Caco-2 (cell line): ENCODE measurements around the gene BCL3. TPM values are rescaled to one million over a fixed set of nuclear protein-coding genes. Genes with fewer than 3 reads are reported as not detected.

Experiments
- BruUV-seq: library from RNA; stranded (reverse); fragments of 400-500 nt; replicated peaks from 2 replicates; lab custom pipeline; 2021; lab: Mats Ljungman, UMichigan
- CTCF ChIA-PET: fragments of 300-600 bp; sonication (Branson Sonifier 250); formaldehyde crosslinking; loops from one replicate; lab custom pipeline; 2022; ENCODE audit warnings: antibody characterized with exemption; lab: Charles Lee
- POLR2A ChIA-PET: fragments of 300-600 bp; sonication (Branson Sonifier 250); formaldehyde crosslinking; loops from one replicate; lab custom pipeline; 2022; ENCODE audit warnings: antibody characterized with exemption; lab: Charles Lee
- DNase-seq, 2 experiments: peaks; one replicate each; pipeline versions ENCODE4 v3.0.0 to v3.0.0-alpha.2; 2020 to 2022
- H3K27me3 ChIP-seq: replicated peaks from 2 replicates; pipeline ENCODE4 v1.6.0; 2011; ENCODE audit warnings: low read length; ENCODE audit not compliant: control insufficient read depth, insufficient read depth
- H3K36me3 ChIP-seq: 2 replicates; pipeline ENCODE4 v1.5.1; 2011; ENCODE audit warnings: low read length; ENCODE audit not compliant: control insufficient read depth, insufficient read depth
- H3K4me1 ChIP-seq: fragments of 250-450 bp; sonication (Bioruptor Pico); 2 replicates; pipeline ENCODE4 v1.5.1; 2020; ENCODE audit warnings: mild to moderate bottlenecking
- H3K4me3 ChIP-seq: 2 replicates; pipeline ENCODE4 v1.5.1; 2011; ENCODE audit warnings: low read depth, mild to moderate bottlenecking, control low read depth, low read length
- H3K9me3 ChIP-seq: fragments of 250-450 bp; sonication (Bioruptor Pico); 2 replicates; pipeline ENCODE4 v1.5.1; 2020; ENCODE audit warnings: mild to moderate bottlenecking, moderate library complexity
- H3K27ac Mint-ChIP-seq: one replicate; pipeline ENCODE4 v1.8.0; 2022; ENCODE audit warnings: mixed read lengths; ENCODE audit not compliant: unreplicated experiment
- H3K27me3 Mint-ChIP-seq: one replicate; pipeline ENCODE4 v1.8.0; 2022; ENCODE audit warnings: mixed read lengths; ENCODE audit not compliant: insufficient read depth, unreplicated experiment
- H3K36me3 Mint-ChIP-seq: one replicate; pipeline ENCODE4 v1.8.0; 2022; ENCODE audit warnings: mild to moderate bottlenecking, mixed read lengths; ENCODE audit not compliant: insufficient read depth, unreplicated experiment
- H3K4me1 Mint-ChIP-seq: one replicate; pipeline ENCODE4 v1.8.0; 2022; ENCODE audit warnings: low read depth, mixed read lengths; ENCODE audit not compliant: unreplicated experiment
- H3K4me3 Mint-ChIP-seq: one replicate; pipeline ENCODE4 v1.8.0; 2022; ENCODE audit warnings: mild to moderate bottlenecking, moderate library complexity, mixed read lengths; ENCODE audit not compliant: unreplicated experiment
- H3K9me3 Mint-ChIP-seq: one replicate; pipeline ENCODE4 v1.8.0; 2022; ENCODE audit warnings: mixed read lengths; ENCODE audit not compliant: unreplicated experiment
- intact Hi-C: fragments of 100-400 bp; cut with micrococcal nuclease; formaldehyde crosslinking; loops from one replicate; pipeline ENCODE4 v1.10.0; 2022; ENCODE audit not compliant: unreplicated experiment
- total RNA-seq: library from RNA; stranded (reverse); gene quantifications from 2 replicates; pipeline ENCODE4 v1.2.3, GENCODE V29; 2022
- TF ChIP-seq, protein P1 (sequence below), 2 experiments: fragments of 200-600 bp in 1 of 2; IDR thresholded peaks; 1 replicate in 1 of 2; 2 replicates in 1 of 2; pipeline versions ENCODE4 v1.5.1 to v1.8.0; 2011 to 2022; ENCODE audit warnings: antibody characterized with exemption in 1 of 2, control low read depth in 1 of 2, inconsistent platforms in 1 of 2, low read depth in 1 of 2, low read length in 1 of 2, mild to moderate bottlenecking in 1 of 2, moderate library complexity in 1 of 2; ENCODE audit not compliant: insufficient read depth in 1 of 2, severe bottlenecking in 1 of 2, unreplicated experiment in 1 of 2

The BCL3 gene
- total RNA-seq, 1 experiment from 2014 or later: 15.5 TPM

DNA sequence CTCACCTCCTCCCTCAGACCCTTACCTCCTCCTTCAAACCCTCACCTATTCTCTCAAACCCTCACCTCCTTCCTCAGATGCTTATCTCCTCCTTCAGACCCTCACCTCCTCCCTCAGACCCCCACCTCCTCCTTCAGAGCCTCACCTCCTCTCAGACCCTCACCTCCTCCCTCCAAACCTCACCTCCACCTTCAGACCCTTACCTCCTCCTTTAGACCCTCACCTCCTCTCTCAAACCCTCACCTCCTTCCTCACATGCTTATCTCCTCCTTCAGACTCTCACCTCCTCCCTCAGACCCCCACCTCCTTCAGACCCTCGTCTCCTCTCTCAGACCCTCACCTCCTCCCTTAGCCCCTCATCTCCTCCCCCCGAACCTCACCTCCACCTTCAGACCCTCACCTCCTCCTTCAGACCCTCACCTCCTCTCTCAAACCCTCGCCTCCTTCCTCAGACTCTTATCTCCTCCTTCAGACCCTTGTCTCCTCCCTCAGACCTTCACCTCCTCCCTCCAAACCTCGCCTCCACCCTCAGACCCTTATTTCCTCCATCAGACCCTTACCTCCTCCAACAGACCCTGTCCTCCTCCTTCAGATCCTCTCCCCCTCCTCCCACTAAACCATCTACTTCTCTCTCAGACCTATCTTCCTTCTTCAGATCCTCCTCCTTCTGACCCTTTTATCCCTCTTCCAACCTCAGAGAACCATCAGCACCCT lies 2.5 kb upstream of the BCL3 start:
- intact Hi-C loops: loop anchor here (2.0 kb wide), 2 partner anchors 25 to 51 kb away; no protein-coding TSS in a partner anchor
- DNase-seq: no peak
- POLR2A ChIA-PET: no interaction called here
- CTCF ChIA-PET: interaction anchor here (0.6 to 1.0 kb wide), 2 partner anchors 24 to 174 kb away, joined by 3 to 6 read pairs; no protein-coding TSS in a partner anchor
- TF ChIP-seq, protein P1, sequence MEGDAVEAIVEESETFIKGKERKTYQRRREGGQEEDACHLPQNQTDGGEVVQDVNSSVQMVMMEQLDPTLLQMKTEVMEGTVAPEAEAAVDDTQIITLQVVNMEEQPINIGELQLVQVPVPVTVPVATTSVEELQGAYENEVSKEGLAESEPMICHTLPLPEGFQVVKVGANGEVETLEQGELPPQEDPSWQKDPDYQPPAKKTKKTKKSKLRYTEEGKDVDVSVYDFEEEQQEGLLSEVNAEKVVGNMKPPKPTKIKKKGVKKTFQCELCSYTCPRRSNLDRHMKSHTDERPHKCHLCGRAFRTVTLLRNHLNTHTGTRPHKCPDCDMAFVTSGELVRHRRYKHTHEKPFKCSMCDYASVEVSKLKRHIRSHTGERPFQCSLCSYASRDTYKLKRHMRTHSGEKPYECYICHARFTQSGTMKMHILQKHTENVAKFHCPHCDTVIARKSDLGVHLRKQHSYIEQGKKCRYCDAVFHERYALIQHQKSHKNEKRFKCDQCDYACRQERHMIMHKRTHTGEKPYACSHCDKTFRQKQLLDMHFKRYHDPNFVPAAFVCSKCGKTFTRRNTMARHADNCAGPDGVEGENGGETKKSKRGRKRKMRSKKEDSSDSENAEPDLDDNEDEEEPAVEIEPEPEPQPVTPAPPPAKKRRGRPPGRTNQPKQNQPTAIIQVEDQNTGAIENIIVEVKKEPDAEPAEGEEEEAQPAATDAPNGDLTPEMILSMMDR (IDR thresholded peaks at IDR 0.05; ENCODE audit: insufficient read depth in 1 of 2, low read depth in 1 of 2, low read length in 1 of 2, severe bottlenecking in 1 of 2, unreplicated experiment in 1 of 2): no peak
- peak overlapping the region; percentile 84 for H3K27ac Mint-ChIP-seq
- H3K36me3 ChIP-seq: no peaks in the 10 kb centered on the region
- no peaks in the 10 kb centered on the region for H3K27me3 ChIP-seq
- peaks cover 39% of the 10 kb centered on the region for H3K4me1 Mint-ChIP-seq
- peaks cover 57% of the 10 kb centered on the region for H3K4me1 ChIP-seq
- BruUV-seq: no TSS peak
- peaks cover 27% of the 10 kb centered on the region for H3K36me3 Mint-ChIP-seq
- H3K4me3 ChIP-seq: no peak overlapping the region
- no peaks in the 10 kb centered on the region for H3K9me3 Mint-ChIP-seq
- no peaks in the 10 kb centered on the region for H3K27me3 Mint-ChIP-seq
- no peaks in the 10 kb centered on the region for H3K9me3 ChIP-seq
- peak overlapping the region; percentile 87 for H3K4me3 Mint-ChIP-seq

DNA sequence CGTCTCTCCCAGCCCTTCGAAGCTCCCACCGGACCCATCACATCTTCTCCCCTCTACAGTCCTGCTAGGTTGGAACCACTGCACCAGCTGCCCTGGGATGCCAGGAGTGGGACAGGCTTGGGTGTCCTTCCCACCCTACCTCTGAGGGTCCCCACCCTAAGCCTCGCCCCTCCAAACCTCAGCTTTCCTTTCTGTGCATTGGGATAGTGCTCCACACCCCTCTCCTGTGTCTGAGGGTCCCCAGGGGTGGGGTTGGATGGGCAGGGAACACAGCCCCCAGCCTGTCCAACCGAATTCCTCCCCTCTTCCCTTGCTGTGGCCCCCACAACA lies 1.9 kb upstream of the BCL3 start:
- intact Hi-C loops: loop anchor here (2.0 kb wide), 2 partner anchors 24 to 52 kb away; no protein-coding TSS in a partner anchor
- H3K36me3 ChIP-seq: no peaks in the 10 kb centered on the region

More for the DNA sequence above, 1.9 kb upstream of the BCL3 start:
- Mint-ChIP-seq H3K27me3 (no peaks in the 10 kb centered on the region), H3K36me3 (peaks cover 27% of the 10 kb centered on the region), H3K9me3 (no peaks in the 10 kb centered on the region), H3K4me3 (peak overlapping the region; percentile 87), H3K27ac (peak overlapping the region; percentile 63), H3K4me1 (peaks cover 36% of the 10 kb centered on the region)
- DNase-seq: no peak
- no peak overlapping the region for H3K4me3 ChIP-seq
- H3K4me1 ChIP-seq: peaks cover 52% of the 10 kb centered on the region
- TF ChIP-seq, protein P1 (IDR thresholded peaks at IDR 0.05; ENCODE audit: insufficient read depth in 1 of 2, low read depth in 1 of 2, low read length in 1 of 2, severe bottlenecking in 1 of 2, unreplicated experiment in 1 of 2): no peak
- no peaks in the 10 kb centered on the region for H3K27me3 ChIP-seq
- ChIA-PET CTCF (interaction anchor here (1.0 kb wide), 1 partner anchor 24 kb away, joined by 3 read pairs; no protein-coding TSS in a partner anchor), POLR2A (no interaction called here)
- H3K9me3 ChIP-seq: no peaks in the 10 kb centered on the region
- BruUV-seq: no TSS peak
